ENCODE measurements around the gene EN1. TPM values are rescaled to one million over a fixed set of nuclear protein-coding genes. Genes with fewer than 3 reads are reported as not detected.

Gene EN1
- total RNA-seq, 1 donor from 2014 or later, result not detected

DNA sequence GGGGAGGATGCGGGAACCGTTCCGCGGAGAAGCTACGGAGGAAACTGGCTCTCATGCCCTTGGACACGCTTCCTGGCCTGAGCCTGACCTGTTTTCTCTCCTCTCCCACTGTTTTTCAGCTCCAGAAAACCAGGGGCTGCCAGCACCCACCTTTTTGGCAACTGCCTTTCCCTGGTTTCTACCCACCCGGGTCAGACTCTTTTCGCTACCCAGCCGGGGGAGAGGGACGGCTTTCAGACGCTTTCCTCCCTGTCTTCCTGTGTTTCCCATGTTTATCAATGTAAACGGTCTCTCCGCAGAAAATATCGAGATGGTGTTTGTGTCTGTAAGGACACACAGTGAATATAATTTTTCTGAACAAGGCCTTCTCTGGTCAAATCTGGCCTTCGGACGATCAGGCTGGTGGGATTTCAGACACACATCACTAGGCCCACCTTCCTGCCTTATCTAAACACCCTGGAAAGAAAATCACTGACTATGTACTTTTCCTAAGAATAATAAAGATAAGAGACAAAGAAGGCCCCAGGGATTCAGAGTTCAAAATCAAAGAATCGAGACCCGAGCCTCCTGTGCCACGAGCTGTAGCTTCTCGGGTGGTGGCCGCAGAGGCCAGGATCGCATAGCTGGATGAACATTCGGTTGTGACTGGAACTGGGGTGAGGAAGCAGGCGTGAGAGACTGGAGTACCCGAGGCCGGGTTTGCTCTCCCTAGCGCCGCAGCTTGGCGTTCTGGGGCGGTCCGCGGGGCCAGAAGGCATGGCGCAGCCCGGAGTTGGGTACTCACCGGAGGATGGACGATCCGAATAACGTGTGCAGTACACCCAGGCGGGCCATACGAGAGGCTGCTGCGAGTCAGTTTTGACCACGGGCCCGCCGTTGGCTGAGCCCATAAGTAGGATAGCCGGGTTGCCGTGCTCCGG lies 1.7 kb downstream of the EN1 start:
- no peak overlapping the region for H3K27ac ChIP-seq (replicated peaks)
- intact Hi-C loops (cut with micrococcal nuclease), result no loop called here
- H3K4me3 ChIP-seq, result no peak overlapping the region
- no peak for TF ChIP-seq CTCF (IDR thresholded peaks at IDR 0.05; ENCODE audit: borderline replicate concordance)
- H3K4me1 ChIP-seq, result peaks cover 59% of the 10 kb centered on the region
- no peaks in the 10 kb centered on the region for H3K9me3 ChIP-seq (replicated peaks)
- peaks cover 100% of the 10 kb centered on the region for H3K27me3 ChIP-seq (ENCODE audit: low read depth)
- no peaks in the 10 kb centered on the region for H3K36me3 ChIP-seq
- DNase-seq, result no peak

DNA sequence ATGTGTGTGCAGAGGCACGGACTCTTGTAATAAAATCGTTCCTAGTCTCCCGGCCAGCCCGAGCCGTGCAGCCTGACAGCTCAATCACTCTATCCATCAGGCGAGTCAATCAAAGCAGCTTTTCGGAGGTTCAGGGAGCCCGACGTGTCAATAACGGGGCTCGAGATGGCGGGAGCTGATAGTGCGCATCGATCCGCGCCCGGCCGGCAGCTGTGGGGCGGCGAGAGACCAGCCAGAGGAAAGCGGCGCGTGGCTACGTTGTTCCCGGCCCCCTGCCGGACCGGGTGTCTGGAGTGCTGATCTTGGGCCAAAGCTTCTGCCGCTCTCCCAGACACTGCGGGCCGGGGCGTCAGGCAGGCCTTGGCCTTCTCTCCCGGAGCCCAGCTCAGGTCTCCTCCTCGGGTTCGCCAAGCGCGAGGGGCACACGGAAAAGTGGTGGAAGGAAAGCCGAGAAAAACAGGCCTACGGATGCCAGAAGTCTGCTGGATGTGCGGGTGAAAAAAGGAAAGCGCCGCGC lies 2.4 kb downstream of the EN1 start:
- Histone ChIP-seq H3K9me3 (replicated peaks) (no peaks in the 10 kb centered on the region), H3K36me3 (no peaks in the 10 kb centered on the region), H3K4me3 (no peak overlapping the region), H3K27ac (replicated peaks) (no peak overlapping the region), H3K27me3 (ENCODE audit: low read depth) (peaks cover 100% of the 10 kb centered on the region), H3K4me1 (peaks cover 59% of the 10 kb centered on the region)
- TF ChIP-seq CTCF (IDR thresholded peaks at IDR 0.05; ENCODE audit: borderline replicate concordance), result no peak
- DNase-seq, result no peak
- intact Hi-C loops (cut with micrococcal nuclease), result no loop called here

DNA sequence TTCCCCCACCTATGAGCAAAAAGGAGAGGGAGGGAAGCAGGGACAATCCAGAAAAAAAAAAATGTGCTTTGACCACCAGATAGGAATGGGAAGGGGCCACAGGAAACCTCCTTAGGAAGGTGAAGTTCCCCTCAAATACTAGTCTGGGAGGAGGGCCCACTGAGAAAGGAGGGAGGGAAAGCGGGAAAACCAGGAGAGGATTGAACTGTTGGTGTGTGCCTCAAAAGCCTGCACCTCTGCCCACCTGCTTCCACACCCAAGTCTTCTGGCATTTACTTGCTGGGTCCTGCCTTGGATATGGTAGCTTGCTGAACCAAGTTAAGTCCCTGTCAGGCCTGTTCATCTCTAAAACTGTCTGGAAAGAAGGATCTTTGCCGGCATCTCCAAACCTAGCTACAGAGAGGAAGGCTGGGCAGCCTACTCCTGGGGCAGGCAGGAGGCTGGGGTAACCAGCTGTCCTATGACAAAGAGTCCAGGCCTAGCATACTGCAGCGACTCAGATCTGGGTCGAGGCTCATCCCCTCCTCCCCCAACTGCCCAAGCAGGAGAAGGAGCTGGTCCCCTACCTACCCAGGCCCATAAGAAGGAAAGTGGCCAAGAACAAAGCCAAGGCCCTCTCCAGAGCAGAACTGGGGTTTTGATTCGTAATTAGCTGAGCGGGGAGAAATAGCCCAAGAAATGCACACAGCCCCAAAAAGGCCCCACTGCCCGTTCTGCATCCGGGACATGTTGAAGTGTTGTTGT lies 3.0 kb downstream of the EN1 start:
- no peaks in the 10 kb centered on the region for H3K36me3 ChIP-seq
- H3K27me3 ChIP-seq (ENCODE audit: low read depth), result peaks cover 100% of the 10 kb centered on the region
- intact Hi-C loops (cut with micrococcal nuclease), result no loop called here
- TF ChIP-seq CTCF (IDR thresholded peaks at IDR 0.05; ENCODE audit: borderline replicate concordance), result no peak
- no peak overlapping the region for H3K4me3 ChIP-seq
- no peak overlapping the region for H3K27ac ChIP-seq (replicated peaks)
- H3K9me3 ChIP-seq (replicated peaks), result no peaks in the 10 kb centered on the region
- peaks cover 59% of the 10 kb centered on the region for H3K4me1 ChIP-seq
- no peak for DNase-seq

GRCh38 chr2:118843483-118844132 lies 3.8 kb downstream of the EN1 start:
- peaks cover 56% of the 10 kb centered on the region for H3K4me1 ChIP-seq
- intact Hi-C loops (cut with micrococcal nuclease), result no loop called here
- no peak for TF ChIP-seq CTCF (IDR thresholded peaks at IDR 0.05; ENCODE audit: borderline replicate concordance)
- no peaks in the 10 kb centered on the region for H3K36me3 ChIP-seq
- peak overlapping the region; percentile 60 for H3K4me3 ChIP-seq
- no peaks in the 10 kb centered on the region for H3K9me3 ChIP-seq (replicated peaks)
- peaks cover 100% of the 10 kb centered on the region for H3K27me3 ChIP-seq (ENCODE audit: low read depth)
- H3K27ac ChIP-seq (replicated peaks), result no peak overlapping the region
- DNase-seq, result no peak
